Measurements from ENCODE around the gene CTSC.
"Not testable (repeated sequence)": the region's sequence is repeated elsewhere in the genome, so short reads cannot be mapped to it uniquely, and the experiment has no call there.

Gene CTSC

GRCh38 chr11:88353386-88353785 lies 15.8 kb upstream of the CTSC start:
- no peak for DNase-seq (ENCODE audit: low read depth in 2 of 3, low spot score in 2 of 3)

GRCh38 chr11:88352139-88352538 lies 14.6 kb upstream of the CTSC start:
- DNase-seq (ENCODE audit: low read depth in 2 of 3, low spot score in 2 of 3): no peak

- DNase-seq (ENCODE audit: low read depth in 2 of 3, low spot score in 2 of 3): no peak
These were observed 11.3 kb upstream of the CTSC start for GRCh38 chr11:88348870-88349269.

- DNase-seq (ENCODE audit: low read depth in 2 of 3, low spot score in 2 of 3): no peak
These were observed 8.4 kb upstream of the CTSC start for GRCh38 chr11:88345949-88346348.

GRCh38 chr11:88345408-88345807 lies 7.9 kb upstream of the CTSC start:
- no peak for DNase-seq (ENCODE audit: low read depth in 2 of 3, low spot score in 2 of 3)

GRCh38 chr11:88344869-88345268 lies 7.3 kb upstream of the CTSC start:
- no peak for DNase-seq (ENCODE audit: low read depth in 2 of 3, low spot score in 2 of 3)

GRCh38 chr11:88341522-88342251 lies 4.2 kb upstream of the CTSC start:
- DNase-seq (ENCODE audit: low read depth in 2 of 3, low spot score in 2 of 3): no peak

- DNase-seq (ENCODE audit: low read depth in 2 of 3, low spot score in 2 of 3): no peak
These were observed 2.9 kb upstream of the CTSC start for GRCh38 chr11:88340366-88340935.

- peak in 1 of 3 experiments; percentile 29 for DNase-seq (ENCODE audit: low read depth in 2 of 3, low spot score in 2 of 3)
These were observed 592 bp upstream of the CTSC start for GRCh38 chr11:88337987-88338668.

- DNase-seq (ENCODE audit: low read depth in 2 of 3, low spot score in 2 of 3): no peak
These were observed 2.3 kb downstream of the CTSC start for GRCh38 chr11:88335284-88335683.

GRCh38 chr11:88333862-88334261 lies 3.7 kb downstream of the CTSC start:
- no peak for DNase-seq (ENCODE audit: low read depth in 2 of 3, low spot score in 2 of 3)

- DNase-seq (ENCODE audit: low read depth in 2 of 3, low spot score in 2 of 3): no peak
These were observed 4.7 kb downstream of the CTSC start for GRCh38 chr11:88332851-88333250.

- no peak for DNase-seq (ENCODE audit: low read depth in 2 of 3, low spot score in 2 of 3)
These were observed 6.6 kb downstream of the CTSC start for GRCh38 chr11:88330826-88331428.

GRCh38 chr11:88329563-88330250 lies 7.8 kb downstream of the CTSC start:
- DNase-seq (ENCODE audit: low read depth in 2 of 3, low spot score in 2 of 3): no peak

GRCh38 chr11:88327462-88328143 lies 9.9 kb downstream of the CTSC start:
- DNase-seq (ENCODE audit: low read depth in 2 of 3, low spot score in 2 of 3): no peak

GRCh38 chr11:88327061-88327460 lies 10.5 kb downstream of the CTSC start:
- no peak for DNase-seq (ENCODE audit: low read depth in 2 of 3, low spot score in 2 of 3)

- DNase-seq (ENCODE audit: low read depth in 2 of 3, low spot score in 2 of 3): no peak
These were observed 11.4 kb downstream of the CTSC start for GRCh38 chr11:88326099-88326498.

- no peak for DNase-seq (ENCODE audit: low read depth in 2 of 3, low spot score in 2 of 3)
These were observed 12.8 kb downstream of the CTSC start for GRCh38 chr11:88324562-88325345.

GRCh38 chr11:88322881-88323280 lies 14.7 kb downstream of the CTSC start:
- not testable (repeated sequence) for DNase-seq (ENCODE audit: low read depth in 2 of 3, low spot score in 2 of 3)

- DNase-seq (ENCODE audit: low read depth in 2 of 3, low spot score in 2 of 3): not testable (repeated sequence)
These were observed 16.1 kb downstream of the CTSC start for GRCh38 chr11:88321412-88321811.

Measured in activated CD8-positive, alpha-beta memory T cell treated with anti-CD3 and anti-CD28 coated beads for 48 hours (primary cell).